IPS-11a (cell line): ENCODE results near the gene TNNT1.
"Not testable (repeated sequence)": the region's sequence is repeated elsewhere in the genome, so short reads cannot be mapped to it uniquely, and the experiment has no call there.

ENCODE experiments used
- H3K4me3 ChIP-seq: one replicate; pipeline ENCODE4 v1.5.1; 2013; ENCODE audit warnings: low read depth, low read length, control low read depth

Gene TNNT1, protein sequence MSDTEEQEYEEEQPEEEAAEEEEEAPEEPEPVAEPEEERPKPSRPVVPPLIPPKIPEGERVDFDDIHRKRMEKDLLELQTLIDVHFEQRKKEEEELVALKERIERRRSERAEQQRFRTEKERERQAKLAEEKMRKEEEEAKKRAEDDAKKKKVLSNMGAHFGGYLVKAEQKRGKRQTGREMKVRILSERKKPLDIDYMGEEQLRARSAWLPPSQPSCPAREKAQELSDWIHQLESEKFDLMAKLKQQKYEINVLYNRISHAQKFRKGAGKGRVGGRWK

GRCh38 chr19:55149078-55150003, at the start of gene TNNT1:
TNNT1 (minus strand) TSS chr19:55149206; CDS start chr19:55147157, 2,049 bp downstream.
- no peak within 1 kb of the TSS for H3K4me3 ChIP-seq

DNA sequence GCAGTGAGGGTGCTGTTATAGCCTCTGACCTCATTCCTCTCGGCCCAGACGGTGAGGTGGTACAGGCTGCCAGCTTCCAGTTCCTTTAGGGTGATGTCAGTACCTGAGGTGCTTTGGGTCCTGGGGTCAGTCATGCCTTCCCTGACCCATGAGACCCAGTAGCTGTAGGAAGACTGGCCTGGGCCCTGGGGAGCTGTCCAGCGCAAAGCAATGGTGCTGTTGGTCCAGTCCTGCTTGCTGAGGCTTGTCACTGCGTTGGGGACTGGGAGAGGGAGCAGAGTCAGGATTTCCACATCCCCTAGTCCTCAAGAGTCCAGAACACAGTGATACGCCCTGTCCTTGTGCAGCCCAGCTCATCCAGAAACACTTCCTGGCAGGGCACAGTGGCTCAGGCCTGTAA, 49.6 kb upstream of the TNNT1 start:
- no peak overlapping the region for H3K4me3 ChIP-seq

DNA sequence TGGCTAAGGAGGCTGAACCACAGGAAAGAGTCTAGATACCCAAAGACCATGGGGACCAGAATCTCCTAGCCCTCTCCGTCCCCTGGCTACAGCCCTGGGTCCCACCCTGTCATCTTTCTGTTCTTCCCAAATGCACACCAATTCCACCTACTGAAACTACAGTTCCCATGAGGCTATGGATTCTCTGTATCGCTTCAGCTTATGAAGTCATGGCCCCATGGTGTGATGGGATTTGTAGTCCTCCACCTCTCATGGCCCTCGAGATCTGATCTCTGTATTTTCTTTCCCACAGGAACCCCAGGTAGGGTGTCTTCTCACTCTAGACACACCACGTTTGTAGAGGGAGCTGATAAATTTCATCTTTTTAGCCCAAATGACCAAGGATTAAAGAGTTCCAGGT, 48.5 kb upstream of the TNNT1 start:
- H3K4me3 ChIP-seq = no peak overlapping the region

- H3K4me3 ChIP-seq = no peak overlapping the region
These were observed 47.8 kb upstream of the TNNT1 start for GRCh38 chr19:55196803-55197202.

DNA sequence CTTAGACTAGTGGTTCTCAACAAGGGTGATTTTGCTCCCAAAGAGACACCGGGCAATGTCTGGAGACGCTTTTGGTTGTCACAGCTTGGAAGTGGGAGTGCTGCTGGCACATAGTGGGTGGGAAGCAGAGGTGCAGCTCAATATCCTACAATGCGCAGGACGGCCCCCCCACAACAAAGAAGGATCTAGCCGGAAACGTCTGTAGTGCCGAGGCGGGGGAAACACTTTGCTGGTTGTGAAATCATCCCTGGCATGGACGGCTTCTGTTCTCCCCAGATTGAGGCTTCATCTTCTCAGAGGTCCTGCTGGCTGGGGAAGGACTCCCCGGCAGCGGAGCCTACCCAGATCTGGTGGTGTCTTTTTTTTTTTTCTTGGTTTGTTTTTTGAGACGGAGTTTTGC, 44.5 kb upstream of the TNNT1 start:
- no peak overlapping the region for H3K4me3 ChIP-seq

DNA sequence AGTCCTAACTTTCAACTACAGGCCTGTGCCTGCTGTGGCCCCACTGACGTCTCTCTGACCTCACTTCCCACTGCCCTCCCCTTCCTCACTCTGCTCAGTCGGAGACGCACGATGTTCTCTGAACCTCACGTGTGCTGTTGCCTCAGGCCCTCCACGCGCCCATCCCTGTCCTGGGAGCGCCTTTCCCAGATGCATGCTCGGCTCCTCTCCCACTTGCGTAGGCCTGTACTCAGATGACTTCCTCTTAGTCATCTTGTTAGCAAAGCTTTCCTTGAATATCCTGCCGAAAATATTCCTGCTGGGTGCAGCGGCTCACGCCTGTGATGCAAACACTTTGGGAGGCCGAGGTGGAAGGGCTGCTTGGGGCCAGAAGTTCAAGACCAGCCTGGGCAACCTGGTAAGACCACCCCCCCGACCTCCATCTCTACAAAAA, 40.4 kb upstream of the TNNT1 start:
- no peak overlapping the region for H3K4me3 ChIP-seq

- no peak overlapping the region for H3K4me3 ChIP-seq
These were observed 39.6 kb upstream of the TNNT1 start for GRCh38 chr19:55188625-55189024.

DNA sequence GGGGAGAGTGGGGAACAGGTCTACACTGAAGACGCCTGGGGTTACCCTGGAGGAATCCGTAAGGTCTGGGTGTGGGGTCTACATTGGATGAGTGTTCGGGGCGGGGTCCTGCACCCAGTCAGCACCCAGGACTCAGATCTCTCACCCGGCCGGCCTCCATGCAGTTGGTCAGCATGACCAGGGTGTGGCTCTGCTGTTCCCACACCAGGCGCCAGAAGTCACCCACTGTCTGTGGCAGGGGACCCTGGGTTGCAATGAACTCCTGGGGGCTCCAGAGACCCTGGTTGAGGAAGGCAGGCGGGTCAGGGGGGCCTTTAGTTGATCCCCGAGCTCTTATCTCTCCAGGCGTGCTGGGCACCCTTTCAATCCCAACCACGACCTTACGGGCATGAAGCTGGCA, 37.1 kb upstream of the TNNT1 start:
- H3K4me3 ChIP-seq = no peak overlapping the region

- H3K4me3 ChIP-seq = no peak overlapping the region
These were observed 32.7 kb upstream of the TNNT1 start for GRCh38 chr19:55181740-55182139.

GRCh38 chr19:55179606-55180484, 30.8 kb upstream of the TNNT1 start, which contains the start of gene SYT5:
SYT5 (minus strand) TSS chr19:55180289; CDS start chr19:55179041, 1,248 bp downstream.
- H3K4me3 ChIP-seq = peak within 1 kb of the TSS; percentile 60

DNA sequence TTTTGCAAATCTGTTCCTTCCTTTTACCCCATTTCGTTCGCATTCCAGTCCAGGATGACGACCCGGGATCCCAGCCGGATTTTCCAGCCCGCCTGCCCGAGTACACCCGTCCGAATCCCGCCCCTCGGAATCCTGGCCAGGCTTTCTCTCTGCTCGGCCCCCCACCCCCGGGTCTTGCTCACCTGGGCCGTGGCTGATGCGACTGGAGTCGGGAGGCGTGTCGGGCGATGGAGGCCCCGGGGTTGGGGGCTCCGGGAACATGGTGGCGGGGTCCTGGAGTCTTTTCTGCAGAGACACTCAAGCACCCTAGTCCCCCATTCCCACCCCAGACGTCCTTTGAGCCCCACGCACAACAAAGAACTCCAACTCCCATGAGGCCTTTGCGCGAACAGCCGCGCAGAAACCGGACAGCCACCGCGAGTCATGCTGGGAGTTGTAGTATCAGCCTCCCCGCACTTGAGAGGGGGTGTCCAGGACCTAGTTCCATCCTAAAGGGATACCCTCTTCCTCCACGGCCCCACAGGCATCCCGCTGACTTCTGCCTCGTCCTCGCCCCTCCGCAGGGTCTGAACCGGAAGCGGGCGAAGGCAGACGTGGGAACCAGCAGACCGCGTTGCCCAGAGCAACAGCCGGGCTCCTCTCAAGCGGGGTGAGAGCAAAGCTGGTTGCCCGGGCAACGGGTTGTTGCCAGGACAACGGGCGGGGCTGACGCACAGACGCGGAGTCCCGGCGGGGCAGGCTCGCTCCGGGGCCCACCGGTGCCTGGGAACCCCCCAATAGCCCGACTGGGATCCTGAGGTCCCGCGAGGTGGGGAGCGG, 30.0 kb upstream of the TNNT1 start:
- peak overlapping the region; percentile 60 for H3K4me3 ChIP-seq

DNA sequence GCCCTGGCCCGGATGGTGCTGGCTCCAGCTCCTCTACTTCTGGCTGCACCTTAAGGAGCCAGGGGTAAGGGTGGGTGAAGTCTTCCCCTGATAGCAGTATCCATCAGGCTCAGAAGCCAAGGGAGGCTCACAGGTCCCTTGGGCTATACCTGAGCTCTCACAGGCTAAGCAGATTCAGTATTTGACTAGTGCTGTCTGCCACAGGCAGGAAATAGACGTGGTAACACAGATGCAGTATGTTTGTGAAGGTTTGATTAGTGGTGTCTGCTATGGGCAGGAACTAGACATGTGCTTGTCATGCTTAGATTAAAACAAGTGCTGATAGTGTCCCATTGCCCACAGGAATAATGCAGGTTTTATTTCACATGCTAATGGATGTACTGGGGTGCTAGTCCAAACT, 27.1 kb upstream of the TNNT1 start:
- no peak overlapping the region for H3K4me3 ChIP-seq

- H3K4me3 ChIP-seq = no peak overlapping the region
These were observed 26.3 kb upstream of the TNNT1 start for GRCh38 chr19:55175117-55175867.

GRCh38 chr19:55174425-55175116, 25.6 kb upstream of the TNNT1 start:
- H3K4me3 ChIP-seq = peak overlapping the region; percentile 20

- H3K4me3 ChIP-seq = peak overlapping the region; percentile 50
These were observed 24.9 kb upstream of the TNNT1 start for GRCh38 chr19:55173714-55174409.

DNA sequence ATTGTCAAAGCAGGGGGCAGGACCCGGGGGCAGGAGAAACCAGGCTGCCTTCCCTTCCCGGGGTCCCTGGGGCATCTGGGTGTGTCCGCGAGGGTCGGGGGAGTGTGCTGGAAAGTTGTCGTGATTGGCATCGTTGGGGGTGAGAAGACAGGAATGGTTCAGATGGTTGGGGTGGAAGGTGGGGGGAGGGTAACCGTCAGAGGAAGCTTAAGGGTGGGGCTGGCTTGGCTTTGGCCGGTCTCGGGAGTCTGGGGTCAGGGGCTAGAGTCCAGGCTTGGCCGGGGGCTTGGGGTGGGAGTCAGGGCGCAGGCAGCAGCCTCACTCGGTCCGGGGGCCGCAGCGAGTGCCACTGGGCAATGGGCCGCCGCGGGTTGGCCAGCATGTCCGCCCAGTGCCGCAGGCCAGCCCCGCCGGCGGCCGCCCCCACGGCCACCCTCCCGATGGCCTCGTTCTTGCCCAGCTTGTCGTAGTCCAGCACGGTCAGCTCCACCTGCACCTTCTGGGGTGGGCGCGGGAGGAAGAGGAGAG, 24.2 kb upstream of the TNNT1 start:
- peak overlapping the region; percentile 50 for H3K4me3 ChIP-seq

GRCh38 chr19:55172741-55173140, 23.7 kb upstream of the TNNT1 start:
- H3K4me3 ChIP-seq = peak overlapping the region; percentile 50

- not testable (repeated sequence) for H3K4me3 ChIP-seq
These were observed 23.3 kb upstream of the TNNT1 start for GRCh38 chr19:55172318-55172717.
